ENCODE data around the gene ATG4A.

ATG4A gene

GRCh38 chrX:108169768-108170167 is 78.2 kb downstream of the ATG4A start:
- DNase-seq, result no peak

GRCh38 chrX:108171671-108172070 is 80.1 kb downstream of the ATG4A start:
- DNase-seq, result no peak

- no peak for DNase-seq
These were observed 82.3 kb downstream of the ATG4A start for GRCh38 chrX:108173874-108174273.

GRCh38 chrX:108177351-108178142 is 86.0 kb downstream of the ATG4A start:
- DNase-seq, result no peak

- no peak for DNase-seq
These were observed 86.5 kb downstream of the ATG4A start for GRCh38 chrX:108178143-108178498.

GRCh38 chrX:108186811-108187210 is 95.2 kb downstream of the ATG4A start:
- no peak for DNase-seq

GRCh38 chrX:108198420-108198819 is 106.8 kb downstream of the ATG4A start:
- no peak for DNase-seq

GRCh38 chrX:108199041-108199440 is 107.5 kb downstream of the ATG4A start:
- no peak for DNase-seq

GRCh38 chrX:108199691-108200090 is 108.1 kb downstream of the ATG4A start:
- DNase-seq, result no peak

GRCh38 chrX:108203540-108203939 is 112.0 kb downstream of the ATG4A start:
- no peak for DNase-seq
